Measurements from ENCODE around the gene SLC19A1. TPM values are rescaled to one million over a fixed set of nuclear protein-coding genes. Genes with fewer than 3 reads are reported as not detected.

SLC19A1 gene
- total RNA-seq, 1 experiment from 2014 or later = 25.0 TPM

DNA sequence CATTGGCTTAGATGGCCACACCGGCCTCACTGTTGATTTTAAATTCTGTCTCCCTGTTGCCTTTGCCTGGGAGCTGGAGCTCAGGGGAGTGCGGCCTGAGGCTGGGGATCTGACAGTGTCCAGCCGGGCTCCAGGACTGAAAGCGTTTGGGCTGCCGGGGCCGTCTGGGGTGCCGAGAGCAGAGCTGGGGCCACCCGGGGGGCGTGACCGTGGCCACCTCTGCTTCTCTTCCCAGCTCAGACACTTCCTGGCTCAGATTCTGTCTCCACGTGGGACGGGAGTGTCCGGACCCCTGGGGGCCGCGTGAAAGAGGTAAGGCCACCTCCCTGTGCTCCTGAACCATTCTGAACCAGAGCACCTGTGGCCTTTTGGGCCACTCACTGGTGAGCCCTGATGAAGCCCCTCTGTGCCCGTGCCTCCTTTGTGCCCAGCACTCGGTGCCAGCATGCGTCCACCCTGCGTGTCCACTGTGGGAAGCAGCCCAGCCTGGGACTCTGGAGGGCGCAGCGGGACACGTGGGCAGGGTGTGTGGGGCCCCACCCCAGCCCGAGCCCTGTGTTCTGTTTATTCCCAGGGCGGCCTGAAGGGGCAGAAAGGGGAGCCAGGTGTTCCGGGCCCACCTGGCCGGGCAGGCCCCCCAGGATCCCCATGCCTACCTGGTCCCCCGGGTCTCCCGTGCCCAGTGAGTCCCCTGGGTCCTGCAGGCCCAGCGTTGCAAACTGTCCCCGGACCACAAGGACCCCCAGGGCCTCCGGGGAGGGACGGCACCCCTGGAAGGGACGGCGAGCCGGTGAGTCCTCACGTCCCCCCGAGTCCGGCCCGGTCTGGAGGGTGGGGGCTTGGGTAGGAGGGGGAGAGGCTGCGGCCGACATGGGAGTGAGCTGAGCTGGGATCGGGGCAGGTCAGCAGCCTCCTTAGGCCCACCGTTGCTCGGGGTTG is 64.8 kb downstream of the SLC19A1 start:
- intact Hi-C loops (cut with micrococcal nuclease; ENCODE audit: unreplicated experiment) = no loop called here

DNA sequence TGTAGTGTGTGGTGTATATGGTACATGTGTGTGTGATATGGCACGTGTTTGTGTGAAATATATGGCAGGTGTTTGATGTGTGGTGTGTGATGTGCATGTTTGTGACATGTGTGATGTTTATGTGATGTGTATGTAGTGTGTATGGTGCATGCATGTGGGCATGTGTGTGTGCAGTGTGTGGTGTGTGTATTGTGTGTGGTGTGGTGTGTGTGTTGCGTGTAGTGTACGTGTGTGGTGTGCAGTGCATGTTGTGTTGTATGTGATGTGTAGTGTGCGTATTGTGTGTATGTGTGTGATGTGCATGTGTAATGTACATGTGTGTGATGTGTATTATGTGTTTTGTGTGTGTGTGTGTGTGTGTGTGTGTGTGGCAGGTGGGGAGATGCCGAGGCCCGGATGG is 65.7 kb downstream of the SLC19A1 start:
- H3K4me1 ChIP-seq (replicated peaks; ENCODE audit: insufficient read depth) = peaks cover 5% of the 10 kb centered on the region
- ChIA-PET CTCF (no interaction called here), POLR2A (ENCODE audit: unreplicated experiment) (no interaction called here)
- H3K27me3 ChIP-seq (ENCODE audit: insufficient read depth, low read depth) = no peaks in the 10 kb centered on the region
- TF ChIP-seq EZH2 (IDR thresholded peaks at IDR 0.05; ENCODE audit: low read depth) = no peak
- TF ChIP-seq, protein P1, sequence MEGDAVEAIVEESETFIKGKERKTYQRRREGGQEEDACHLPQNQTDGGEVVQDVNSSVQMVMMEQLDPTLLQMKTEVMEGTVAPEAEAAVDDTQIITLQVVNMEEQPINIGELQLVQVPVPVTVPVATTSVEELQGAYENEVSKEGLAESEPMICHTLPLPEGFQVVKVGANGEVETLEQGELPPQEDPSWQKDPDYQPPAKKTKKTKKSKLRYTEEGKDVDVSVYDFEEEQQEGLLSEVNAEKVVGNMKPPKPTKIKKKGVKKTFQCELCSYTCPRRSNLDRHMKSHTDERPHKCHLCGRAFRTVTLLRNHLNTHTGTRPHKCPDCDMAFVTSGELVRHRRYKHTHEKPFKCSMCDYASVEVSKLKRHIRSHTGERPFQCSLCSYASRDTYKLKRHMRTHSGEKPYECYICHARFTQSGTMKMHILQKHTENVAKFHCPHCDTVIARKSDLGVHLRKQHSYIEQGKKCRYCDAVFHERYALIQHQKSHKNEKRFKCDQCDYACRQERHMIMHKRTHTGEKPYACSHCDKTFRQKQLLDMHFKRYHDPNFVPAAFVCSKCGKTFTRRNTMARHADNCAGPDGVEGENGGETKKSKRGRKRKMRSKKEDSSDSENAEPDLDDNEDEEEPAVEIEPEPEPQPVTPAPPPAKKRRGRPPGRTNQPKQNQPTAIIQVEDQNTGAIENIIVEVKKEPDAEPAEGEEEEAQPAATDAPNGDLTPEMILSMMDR (conservative IDR thresholded peaks at IDR 0.05) = no peak
- H3K9me2 ChIP-seq (ENCODE audit: insufficient read depth) = no peaks in the 10 kb centered on the region
- no peaks in the 10 kb centered on the region for H4K20me1 ChIP-seq (ENCODE audit: insufficient read depth)
- peaks cover 4% of the 10 kb centered on the region; the same call in 1 of the 2 replicates for H3F3A ChIP-seq (ENCODE audit: insufficient read depth, low read depth)
- intact Hi-C loops (cut with micrococcal nuclease; ENCODE audit: unreplicated experiment) = no loop called here
- BruUV-seq (replicated peaks) = no TSS peak
- no peak overlapping the region for H3K4me3 ChIP-seq
- H3K4me2 ChIP-seq = no peak overlapping the region
- H3K36me3 ChIP-seq (ENCODE audit: low read depth) = no peaks in the 10 kb centered on the region
- no peak for DNase-seq
- no peaks in the 10 kb centered on the region for H3K9me3 ChIP-seq (ENCODE audit: insufficient read depth, low read depth)
- no peak overlapping the region for H2AFZ ChIP-seq
- no peaks in the 10 kb centered on the region for H3K79me2 ChIP-seq (ENCODE audit: low read depth)
- H3K27ac ChIP-seq = no peak overlapping the region

More for the DNA sequence above, 64.8 kb downstream of the SLC19A1 start:
- no peaks in the 10 kb centered on the region for H4K20me1 ChIP-seq (ENCODE audit: insufficient read depth)
- no peaks in the 10 kb centered on the region for H3K4me1 ChIP-seq (replicated peaks; ENCODE audit: insufficient read depth)
- no peak for DNase-seq
- TF ChIP-seq, protein P1 (conservative IDR thresholded peaks at IDR 0.05) = no peak
- no peak for TF ChIP-seq EZH2 (IDR thresholded peaks at IDR 0.05; ENCODE audit: low read depth)
- no peak overlapping the region for H3K4me3 ChIP-seq
- ChIA-PET CTCF (no interaction called here), POLR2A (ENCODE audit: unreplicated experiment) (no interaction called here)
- no peak overlapping the region for H3K4me2 ChIP-seq
- no peaks in the 10 kb centered on the region for H3K27me3 ChIP-seq (ENCODE audit: insufficient read depth, low read depth)
- H3K27ac ChIP-seq = no peak overlapping the region
- H3K79me2 ChIP-seq (ENCODE audit: low read depth) = no peaks in the 10 kb centered on the region
- no peaks in the 10 kb centered on the region for H3K36me3 ChIP-seq (ENCODE audit: low read depth)
- peaks cover 4% of the 10 kb centered on the region; the same call in 1 of the 2 replicates for H3F3A ChIP-seq (ENCODE audit: insufficient read depth, low read depth)
- no peak overlapping the region for H2AFZ ChIP-seq
- H3K9me2 ChIP-seq (ENCODE audit: insufficient read depth) = no peaks in the 10 kb centered on the region
- no peaks in the 10 kb centered on the region for H3K9me3 ChIP-seq (ENCODE audit: insufficient read depth, low read depth)
- no TSS peak for BruUV-seq (replicated peaks)

DNA sequence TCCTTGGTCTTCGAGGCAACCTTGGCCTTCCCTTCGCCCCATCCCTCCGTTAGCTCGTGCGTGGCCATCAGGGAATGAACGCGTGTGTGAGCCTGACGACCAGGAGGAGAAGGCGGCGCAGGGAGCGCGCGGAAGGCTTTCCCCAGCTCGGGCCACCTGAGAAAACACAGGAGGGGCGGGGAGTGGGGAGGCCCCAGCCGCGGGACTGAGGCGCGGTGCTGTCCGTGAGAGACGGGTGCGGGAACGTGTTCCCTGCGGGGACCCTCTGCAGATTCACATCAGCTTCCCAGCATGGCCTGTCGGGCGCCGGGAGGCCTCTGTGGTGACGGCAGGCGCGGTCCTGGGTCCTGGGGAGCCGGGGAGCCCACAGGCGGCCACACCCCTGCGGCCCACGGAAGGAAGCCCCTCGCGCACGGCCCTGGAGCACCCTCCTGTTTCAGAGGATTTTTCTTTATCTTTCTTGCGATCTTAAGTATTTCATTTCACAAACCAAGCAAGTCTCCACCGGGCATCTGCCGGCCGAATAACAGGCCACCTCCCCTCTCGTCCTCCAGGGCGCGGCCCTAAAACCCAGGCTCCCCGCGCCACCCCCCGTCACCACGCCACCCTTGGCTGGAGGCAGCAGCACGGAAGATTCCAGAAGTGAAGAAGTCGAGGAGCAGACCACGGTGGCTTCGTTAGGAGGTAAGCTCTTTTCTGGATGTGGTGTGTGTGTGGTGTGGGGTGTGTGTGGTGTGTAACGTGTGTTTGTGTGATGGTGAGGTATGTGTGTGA is 66.3 kb downstream of the SLC19A1 start:
- no TSS peak for BruUV-seq (replicated peaks)
- H3K4me3 ChIP-seq = no peak overlapping the region
- intact Hi-C loops (cut with micrococcal nuclease; ENCODE audit: unreplicated experiment) = no loop called here
- no peaks in the 10 kb centered on the region for H3K9me2 ChIP-seq (ENCODE audit: insufficient read depth)
- POLR2A ChIA-PET (ENCODE audit: unreplicated experiment) = no interaction called here
- H3K4me2 ChIP-seq = no peak overlapping the region
- H3F3A ChIP-seq (ENCODE audit: insufficient read depth, low read depth) = peaks cover 9% of the 10 kb centered on the region; the same call in 1 of the 2 replicates
- no peaks in the 10 kb centered on the region for H4K20me1 ChIP-seq (ENCODE audit: insufficient read depth)
- no peaks in the 10 kb centered on the region for H3K79me2 ChIP-seq (ENCODE audit: low read depth)
- CTCF ChIA-PET = no interaction called here
- DNase-seq = no peak
- H3K27me3 ChIP-seq (ENCODE audit: insufficient read depth, low read depth) = no peaks in the 10 kb centered on the region
- TF ChIP-seq, protein P1 (conservative IDR thresholded peaks at IDR 0.05) = no peak
- H2AFZ ChIP-seq = no peak overlapping the region
- peaks cover 10% of the 10 kb centered on the region for H3K4me1 ChIP-seq (replicated peaks; ENCODE audit: insufficient read depth)
- H3K27ac ChIP-seq = no peak overlapping the region
- H3K9me3 ChIP-seq (ENCODE audit: insufficient read depth, low read depth) = no peaks in the 10 kb centered on the region
- H3K36me3 ChIP-seq (ENCODE audit: low read depth) = no peaks in the 10 kb centered on the region

Measured in PC-9 (cell line).